ENCODE results near the gene NOVA2.
"Not testable (repeated sequence)": the region's sequence is repeated elsewhere in the genome, so short reads cannot be mapped to it uniquely, and the experiment has no call there.

NOVA2 gene

GRCh38 chr19:45919678-45920077 is 54.0 kb downstream of the NOVA2 start:
- no peak for DNase-seq

DNA sequence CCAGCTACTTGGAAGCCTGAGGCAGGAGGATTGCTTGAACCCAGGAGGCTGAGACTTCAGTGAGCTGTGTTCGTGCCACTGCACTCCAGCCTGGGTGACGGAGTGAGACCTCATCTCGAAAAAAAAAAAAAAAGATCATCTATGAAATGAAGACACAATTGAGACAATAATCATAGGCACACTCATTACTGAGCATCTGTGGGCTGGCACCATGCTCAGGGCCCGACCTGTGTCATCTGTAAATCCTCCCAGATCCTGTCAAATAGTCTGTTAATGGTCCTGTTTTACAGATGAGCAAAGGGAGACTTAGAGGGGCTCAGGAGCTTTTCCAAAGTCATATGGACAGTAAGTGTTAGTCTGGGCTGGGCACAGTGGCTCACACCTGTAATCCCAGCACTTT is 54.9 kb downstream of the NOVA2 start:
- DNase-seq, result no peak

DNA sequence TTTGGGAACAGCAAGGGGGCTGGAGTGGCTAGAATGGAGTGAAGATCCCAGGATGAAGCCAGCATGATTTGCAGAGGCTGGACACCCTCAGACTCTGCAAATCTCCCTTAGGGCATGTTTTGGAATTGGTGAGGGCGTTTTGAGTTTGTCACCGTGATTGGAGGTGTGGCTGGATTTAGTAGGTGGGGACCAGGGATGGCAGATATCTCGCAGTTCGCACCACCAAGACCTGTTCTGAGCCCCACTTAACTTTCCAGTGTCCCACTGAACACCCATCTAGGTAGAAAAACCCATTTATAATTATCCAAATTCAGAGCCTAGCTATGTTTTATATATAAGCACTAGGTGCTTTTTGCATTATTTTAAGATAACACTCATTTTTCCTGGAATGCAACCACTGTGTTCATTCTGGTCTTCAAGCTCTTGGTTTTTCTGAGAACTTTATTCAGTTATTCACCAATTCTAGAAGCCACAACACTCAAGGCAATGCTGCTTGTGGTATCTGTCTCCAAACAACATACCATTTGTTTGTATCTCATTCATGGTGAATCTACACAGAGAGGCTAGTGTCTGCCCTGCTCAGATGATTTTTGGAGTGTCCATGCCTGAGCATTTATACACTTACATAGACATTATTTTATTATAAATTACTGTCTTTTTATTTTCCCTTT is 56.1 kb downstream of the NOVA2 start:
- no peak for DNase-seq

DNA sequence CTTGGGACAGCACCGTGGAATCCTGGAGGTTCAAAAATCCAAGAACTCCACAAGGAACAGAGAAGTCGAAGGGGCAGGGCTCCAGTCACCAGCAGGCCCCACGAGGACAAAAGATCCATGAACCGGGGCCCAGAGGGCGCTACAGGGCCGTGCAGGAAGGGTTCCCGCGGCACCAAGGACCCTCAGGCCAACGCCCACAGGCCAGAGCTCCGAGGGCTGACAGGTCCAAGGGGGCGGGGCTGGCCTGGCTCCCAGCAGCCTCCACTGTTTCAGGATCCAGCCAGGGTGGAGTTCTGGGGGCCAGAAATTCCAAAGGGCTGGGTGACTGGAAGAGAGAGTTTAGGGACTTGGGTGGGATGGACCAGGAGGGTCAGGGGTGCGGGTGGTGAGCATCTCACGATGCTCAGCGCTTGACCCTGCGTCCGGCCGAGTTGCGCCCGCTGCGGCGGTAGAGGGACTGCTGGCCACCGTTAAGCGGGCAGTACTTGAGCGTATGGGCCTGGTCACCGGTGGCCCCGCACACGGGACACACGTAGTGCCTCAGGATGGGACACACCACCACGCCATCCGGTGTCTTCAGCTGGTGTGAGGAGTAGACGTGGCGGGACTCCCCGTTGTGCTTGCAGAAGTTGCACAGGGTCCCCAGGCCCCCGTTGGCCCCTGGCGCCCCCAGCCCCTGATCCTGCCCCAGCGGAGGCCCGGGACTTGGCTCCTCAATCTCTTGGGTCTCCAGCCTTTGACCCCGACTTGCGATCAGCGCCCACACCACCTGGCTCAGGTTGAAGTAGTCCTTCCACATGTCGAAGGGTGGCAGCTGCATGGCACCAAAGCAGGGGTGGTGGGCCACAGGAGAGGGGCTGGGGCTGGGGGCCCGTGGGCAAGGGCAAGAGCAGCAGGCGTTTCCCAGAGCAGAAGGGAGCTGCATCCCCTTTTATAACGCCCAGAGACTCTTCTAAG is 59.5 kb downstream of the NOVA2 start, which contains the start of gene NANOS2:
Gene NANOS2 (minus strand): TSS at position 905 of the 957 bp plus-strand sequence. CDS start 85 bp downstream, at position 820.
- DNase-seq, result no peak

- no peak for DNase-seq
These were observed 62.4 kb downstream of the NOVA2 start for GRCh38 chr19:45911291-45911690.

DNA sequence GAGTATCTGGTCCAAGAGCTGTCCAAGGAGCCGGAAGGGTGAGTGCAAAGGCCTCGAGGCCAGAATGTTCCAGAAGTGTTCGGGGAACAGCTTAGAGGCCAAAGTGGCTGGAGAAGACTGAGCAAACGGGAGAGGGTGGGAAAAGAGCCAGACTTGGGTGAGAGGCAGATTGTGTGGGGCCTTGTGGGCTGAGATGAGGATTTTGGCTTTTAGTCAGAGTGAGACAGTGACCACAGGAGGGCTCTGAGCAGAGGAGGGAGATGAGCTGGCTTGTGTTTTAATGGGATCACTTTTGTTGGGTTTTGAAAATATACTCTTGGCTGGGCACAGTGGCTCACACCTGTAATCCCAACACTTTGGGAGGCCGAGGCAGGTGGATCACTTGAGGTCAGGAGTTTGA is 64.7 kb downstream of the NOVA2 start:
- DNase-seq, result no peak

- no peak for DNase-seq
These were observed 67.4 kb downstream of the NOVA2 start for GRCh38 chr19:45906221-45906620.

GRCh38 chr19:45905011-45905410 is 68.7 kb downstream of the NOVA2 start:
- DNase-seq, result no peak

- DNase-seq, result peak; percentile 92
These were observed 70.7 kb downstream of the NOVA2 start for GRCh38 chr19:45902651-45903625.

DNA sequence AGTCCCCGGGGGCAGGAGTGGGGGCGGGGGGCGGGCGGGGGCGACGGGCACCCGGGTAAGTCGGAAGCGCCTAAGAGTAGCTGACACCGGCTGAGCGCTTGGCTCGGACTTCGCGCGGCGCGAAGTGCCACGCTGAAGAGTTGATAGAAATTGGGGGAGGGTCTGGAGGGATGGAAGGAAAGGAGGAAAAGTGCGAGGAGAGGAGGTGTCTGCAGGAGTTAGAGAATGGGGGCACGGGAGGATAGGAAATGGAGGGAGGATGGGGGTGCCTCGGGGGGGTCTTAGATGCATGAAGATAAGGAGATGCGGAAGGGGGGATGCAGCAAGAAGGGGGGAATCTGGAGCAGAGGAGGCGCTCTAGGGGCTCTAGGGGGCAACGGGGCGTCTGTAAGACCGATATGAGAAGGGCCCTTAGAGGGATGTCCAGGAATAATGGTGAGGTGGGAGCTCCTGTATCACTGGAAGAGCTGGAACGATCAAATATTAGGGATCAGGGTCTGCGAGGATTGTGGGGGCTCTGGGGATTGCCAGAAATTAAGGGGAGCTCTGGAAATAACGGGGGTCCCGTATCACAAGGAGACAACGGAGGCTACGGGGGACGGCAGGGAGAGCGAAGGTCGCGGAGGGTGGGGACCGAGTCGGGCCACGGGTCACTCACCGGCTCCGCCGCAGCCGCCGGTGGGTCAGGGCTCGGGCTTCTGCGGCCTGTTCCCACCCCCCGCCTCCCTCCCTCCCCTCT is 71.6 kb downstream of the NOVA2 start, which contains the start of gene MYPOP:
Gene MYPOP (minus strand): TSS at position 702 of the 739 bp plus-strand sequence. CDS start 840 bp downstream, outside the sequence.
- no peak for DNase-seq

DNA sequence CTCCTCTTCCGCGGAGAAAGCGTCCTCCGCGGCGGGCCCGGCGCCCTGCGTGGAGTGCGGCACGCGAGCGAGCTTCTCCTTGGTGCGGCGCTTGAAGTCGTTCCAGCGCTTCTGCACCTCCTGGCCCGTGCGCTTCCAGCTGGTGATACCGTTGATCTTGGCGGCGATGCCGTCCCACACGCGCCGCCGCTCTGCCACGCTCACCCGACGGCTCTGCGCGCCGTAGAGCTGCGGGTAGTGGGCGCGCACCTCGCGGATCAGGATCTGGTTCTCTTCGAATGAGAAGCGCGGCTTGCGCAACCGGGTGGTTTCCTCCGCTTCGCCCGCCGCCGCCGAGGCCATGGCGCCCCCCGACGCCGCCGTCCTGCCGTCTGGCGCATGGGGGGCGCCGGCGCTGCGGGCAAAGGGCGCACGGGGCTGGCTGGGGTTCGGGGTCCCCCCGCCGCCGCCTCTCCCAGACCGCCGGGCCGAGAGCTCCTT is 72.2 kb downstream of the NOVA2 start:
- no peak for DNase-seq

DNA sequence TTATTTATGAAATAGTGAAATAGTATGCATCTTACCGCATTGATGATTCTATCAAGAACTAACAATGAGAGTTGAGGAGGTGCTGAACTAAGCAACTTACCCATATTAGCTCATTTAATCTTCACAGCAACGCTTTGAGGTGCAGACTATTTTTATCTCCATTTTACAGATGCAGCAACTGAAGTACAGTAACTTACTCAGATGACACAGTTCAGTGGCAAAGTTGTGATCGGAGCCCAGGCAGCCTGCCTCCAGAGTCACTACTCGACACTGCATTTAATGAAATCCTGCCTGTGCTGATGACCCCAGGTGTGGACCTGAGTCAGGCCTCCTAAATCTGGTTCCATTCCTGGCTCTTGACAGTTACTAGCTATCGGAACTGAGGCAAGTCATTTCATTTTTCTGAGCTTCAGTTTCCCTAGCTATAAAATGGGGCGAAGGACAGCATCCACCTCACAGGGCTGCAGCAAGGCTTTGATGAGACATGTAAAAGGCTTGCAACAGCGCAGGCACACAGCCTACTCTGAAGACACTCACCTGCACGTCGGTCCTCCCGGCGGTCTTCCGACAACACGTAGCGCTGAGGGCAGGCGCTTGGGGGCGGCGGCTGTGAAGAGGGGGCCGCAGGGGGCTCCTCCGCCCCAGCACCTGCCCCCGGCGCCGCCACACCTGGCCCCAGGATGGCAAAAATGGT is 72.8 kb downstream of the NOVA2 start:
- DNase-seq, result no peak

DNA sequence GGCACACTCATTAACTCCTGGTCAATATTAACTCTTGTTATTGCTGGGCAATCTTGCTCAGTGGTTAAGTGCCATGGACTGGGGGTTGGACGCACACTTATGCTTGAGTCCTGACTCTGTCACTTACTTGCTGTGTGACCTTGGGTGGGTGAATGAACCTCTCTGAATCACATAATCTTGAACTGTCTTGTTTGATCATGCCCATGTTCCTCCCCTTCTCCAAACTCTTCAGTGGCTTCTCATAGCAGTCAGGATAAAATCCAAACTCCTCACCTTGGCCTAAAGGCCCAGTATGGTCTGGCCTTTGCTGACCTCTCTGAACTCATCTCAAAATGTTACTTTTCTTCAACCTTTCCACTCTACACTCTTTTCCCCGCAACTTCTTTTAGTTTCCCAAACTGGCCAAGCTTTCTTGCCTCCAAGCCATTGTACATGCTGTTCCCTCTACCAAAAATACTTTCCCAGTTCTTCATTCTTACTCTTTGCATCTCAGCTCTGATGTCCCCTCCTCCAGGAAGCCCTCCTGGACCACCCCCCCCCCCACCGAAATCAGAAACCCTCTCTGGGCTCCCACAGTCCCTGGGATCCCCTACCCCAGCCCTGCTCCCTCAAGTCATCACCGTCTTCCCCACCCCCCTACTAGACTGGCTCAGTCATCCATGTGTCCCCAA is 73.6 kb downstream of the NOVA2 start:
- DNase-seq, result no peak

- DNase-seq, result no peak
These were observed 74.4 kb downstream of the NOVA2 start for GRCh38 chr19:45899253-45899652.

DNA sequence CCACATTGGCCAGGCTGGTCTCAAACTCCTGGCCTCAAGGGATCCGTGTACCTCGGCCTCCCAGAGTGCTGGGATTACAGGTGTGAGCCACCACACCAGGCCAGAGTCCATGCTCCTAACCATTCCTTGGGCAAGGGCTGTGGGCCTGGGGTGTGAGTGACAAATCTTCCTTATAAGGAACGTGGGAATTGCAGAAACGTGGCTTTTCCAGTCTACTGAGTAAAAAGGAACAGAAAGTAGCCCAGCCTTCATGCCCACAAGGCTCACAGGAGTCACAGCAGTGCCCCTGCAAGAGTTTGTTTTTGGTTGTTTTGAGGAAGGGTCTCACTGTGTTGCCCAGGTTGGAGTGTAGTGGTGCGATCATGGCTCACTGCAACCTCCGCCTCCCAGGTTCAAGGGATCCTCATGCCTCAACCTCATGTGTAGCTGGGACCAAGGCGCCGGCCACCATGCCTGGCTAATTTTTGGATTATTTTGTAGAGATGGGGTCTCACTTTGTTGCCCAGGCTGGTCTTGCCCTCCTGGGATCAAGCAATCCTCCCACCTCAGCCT is 76.3 kb downstream of the NOVA2 start:
- DNase-seq, result no peak

DNA sequence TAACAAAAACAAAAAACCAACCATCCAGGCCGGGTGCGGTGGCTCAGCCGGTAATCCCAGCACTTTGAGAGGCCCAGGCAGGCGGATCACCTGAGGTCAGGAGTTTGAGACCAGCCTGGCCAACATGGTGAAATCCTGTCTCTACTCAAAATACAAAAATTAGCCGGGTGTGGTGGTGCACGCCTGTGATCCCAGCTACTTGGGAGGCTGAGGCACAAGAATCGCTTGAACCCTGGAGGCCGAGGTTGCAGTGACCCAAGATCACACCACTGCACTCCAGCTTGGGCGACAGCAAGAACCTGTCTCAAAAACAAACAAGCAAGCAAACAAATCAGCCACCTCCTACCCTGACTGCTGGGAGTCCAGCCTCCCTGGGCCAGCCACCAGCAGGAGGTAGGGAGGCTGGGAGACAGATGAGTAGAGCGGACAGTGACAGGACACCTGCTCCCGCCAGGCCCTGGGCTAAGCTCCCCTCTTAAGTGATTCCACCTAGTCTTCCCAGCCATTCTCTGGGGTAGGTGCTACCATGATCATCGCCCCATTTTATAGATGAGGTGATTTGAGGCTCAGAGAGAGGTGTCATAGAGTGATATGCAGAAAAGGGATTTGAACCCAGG is 77.6 kb downstream of the NOVA2 start:
- not testable (repeated sequence) for DNase-seq

- no peak for DNase-seq
These were observed 78.1 kb downstream of the NOVA2 start for GRCh38 chr19:45895519-45895972.

- DNase-seq, result no peak
These were observed 82.8 kb downstream of the NOVA2 start for GRCh38 chr19:45890877-45891276.

DNA sequence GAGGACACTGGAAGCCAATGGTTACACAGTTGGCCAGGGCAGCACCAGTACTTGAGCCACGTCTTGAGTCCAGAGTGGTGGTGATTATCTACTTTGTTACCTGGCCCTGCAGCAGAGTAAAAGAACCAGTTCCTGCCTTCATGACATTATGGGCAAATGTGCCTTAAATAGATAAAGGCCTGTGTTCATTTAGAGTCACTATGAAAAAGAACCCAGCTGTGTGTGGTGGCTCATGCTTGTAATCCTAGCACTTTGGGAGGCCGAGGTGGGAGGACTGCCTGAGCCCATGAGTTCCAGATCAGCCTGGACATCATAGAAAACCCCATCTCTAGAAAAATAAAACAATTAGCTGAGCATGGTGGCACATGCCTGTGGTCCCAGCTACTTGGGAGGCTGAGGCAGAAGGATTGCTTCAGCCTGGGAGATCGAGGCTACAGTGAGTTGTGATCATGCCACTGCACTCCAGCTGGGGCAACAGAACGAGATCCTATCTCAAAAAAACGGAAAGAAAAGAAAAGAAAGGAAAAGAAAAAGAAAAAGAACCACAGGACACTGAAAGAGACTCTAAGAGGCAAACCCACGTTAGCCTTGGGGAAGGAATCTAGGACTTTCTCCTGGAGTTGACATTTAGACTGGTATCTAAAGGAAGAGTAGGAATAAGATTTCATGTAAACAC is 84.3 kb downstream of the NOVA2 start:
- DNase-seq, result no peak

Measured in DMS 273 treated with DMSO at 0.1 percent for 48 hours (cell line).